Loucy (cell line): ENCODE results near the gene LPAR3.

Experiments
- H2AFZ ChIP-seq: fragments of 200-600 bp; sonication (generic); 2 replicates; pipeline ENCODE4 v1.6.0; 2016; ENCODE audit warnings: antibody characterized with exemption, mild to moderate bottlenecking, low read length, moderate library complexity
- H3F3A ChIP-seq: fragments of 200-600 bp; 2 replicates; pipeline ENCODE4 v1.6.0; 2016; ENCODE audit warnings: antibody characterized with exemption, low read depth, mild to moderate bottlenecking
- H3K27me3 ChIP-seq: fragments of 200-600 bp; sonication (generic); 2 replicates; pipeline ENCODE4 v1.6.1; 2014; ENCODE audit warnings: low read length, mild to moderate bottlenecking; ENCODE audit not compliant: insufficient read depth, poor library complexity, severe bottlenecking
- H3K36me3 ChIP-seq: fragments of 200-600 bp; sonication (generic); 2 replicates; pipeline ENCODE4 v1.6.1; 2016; ENCODE audit warnings: low read length; ENCODE audit not compliant: insufficient read depth
- H3K4me1 ChIP-seq: fragments of 200-600 bp; sonication (generic); 2 replicates; pipeline ENCODE4 v1.5.1; 2014; ENCODE audit warnings: low read length, mild to moderate bottlenecking; ENCODE audit not compliant: insufficient read depth, poor library complexity, severe bottlenecking
- H3K4me2 ChIP-seq: fragments of 200-600 bp; sonication (generic); 2 replicates; pipeline ENCODE4 v1.6.0; 2014; ENCODE audit warnings: antibody characterized with exemption, low read length, low read depth, mild to moderate bottlenecking; ENCODE audit not compliant: poor library complexity, severe bottlenecking
- H3K4me3 ChIP-seq: fragments of 200-600 bp; sonication (generic); 2 replicates; pipeline ENCODE4 v1.5.1; 2014; ENCODE audit warnings: low read length, mild to moderate bottlenecking, mixed read lengths; ENCODE audit not compliant: poor library complexity, severe bottlenecking
- H3K79me2 ChIP-seq: fragments of 200-600 bp; sonication (generic); 2 replicates; pipeline ENCODE4 v1.6.1; 2014; ENCODE audit warnings: low read length; ENCODE audit not compliant: insufficient read depth
- H3K9ac ChIP-seq: fragments of 200-600 bp; sonication (generic); 2 replicates; pipeline ENCODE4 v1.6.0; 2014; ENCODE audit warnings: mild to moderate bottlenecking, low read depth, low read length, moderate library complexity; ENCODE audit not compliant: poor library complexity, severe bottlenecking
- H3K9me2 ChIP-seq: fragments of 200-600 bp; sonication (generic); replicated peaks from 2 replicates; pipeline ENCODE4 v1.6.1; 2016; ENCODE audit warnings: low read depth, low read length, mixed read lengths
- H3K9me3 ChIP-seq: fragments of 200-600 bp; sonication (generic); 2 replicates; pipeline ENCODE4 v1.6.1; 2014; ENCODE audit warnings: mild to moderate bottlenecking, antibody characterized with exemption, low read length, low read depth; ENCODE audit not compliant: insufficient read depth
- H4K20me1 ChIP-seq: fragments of 200-600 bp; sonication (generic); 2 replicates; pipeline ENCODE4 v1.6.0; 2014; ENCODE audit warnings: antibody characterized with exemption, low read length, mild to moderate bottlenecking; ENCODE audit not compliant: insufficient read depth, poor library complexity, severe bottlenecking
- EZH2phosphoT487 ChIP-seq: fragments of 200-600 bp; IDR thresholded peaks from 2 replicates; pipeline ENCODE4 v1.6.1; 2018; ENCODE audit warnings: antibody characterized with exemption, mild to moderate bottlenecking, moderate library complexity, borderline replicate concordance
- TF ChIP-seq, protein P1 (sequence below): fragments of 200-600 bp; sonication (generic); conservative IDR thresholded peaks from 2 replicates; pipeline ENCODE4 v1.5.1; 2014; ENCODE audit warnings: mild to moderate bottlenecking, antibody characterized with exemption, low read length

Gene LPAR3

DNA sequence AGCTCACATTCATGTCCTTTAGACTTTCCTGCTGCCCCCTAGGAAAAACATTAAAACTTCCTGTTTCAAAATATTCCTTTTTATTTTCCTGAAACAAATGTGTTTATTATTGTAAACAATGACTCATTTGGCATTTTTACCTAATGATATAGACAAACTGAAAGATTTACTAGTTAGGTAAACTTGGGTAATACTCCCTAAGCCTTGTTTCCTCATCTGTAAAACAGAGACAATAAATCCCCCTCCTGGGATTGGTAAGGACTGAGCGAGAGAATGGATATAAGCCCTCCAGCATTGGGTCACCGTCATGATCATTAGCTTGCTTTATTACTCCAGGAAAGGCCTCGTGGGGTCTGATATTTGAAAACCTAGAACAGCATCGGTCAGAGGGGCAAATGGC, 59.8 kb downstream of the LPAR3 start:
- no peaks in the 10 kb centered on the region for H3K36me3 ChIP-seq
- no peaks in the 10 kb centered on the region for H3K27me3 ChIP-seq
- H4K20me1 ChIP-seq = no peaks in the 10 kb centered on the region
- no peaks in the 10 kb centered on the region for H3F3A ChIP-seq
- no peaks in the 10 kb centered on the region for H3K4me1 ChIP-seq
- no peak overlapping the region for H3K4me3 ChIP-seq
- no peaks in the 10 kb centered on the region for H3K9me3 ChIP-seq
- H3K79me2 ChIP-seq = no peaks in the 10 kb centered on the region
- H2AFZ ChIP-seq = no peak overlapping the region
- no peak overlapping the region for H3K9ac ChIP-seq
- TF ChIP-seq, protein P1, sequence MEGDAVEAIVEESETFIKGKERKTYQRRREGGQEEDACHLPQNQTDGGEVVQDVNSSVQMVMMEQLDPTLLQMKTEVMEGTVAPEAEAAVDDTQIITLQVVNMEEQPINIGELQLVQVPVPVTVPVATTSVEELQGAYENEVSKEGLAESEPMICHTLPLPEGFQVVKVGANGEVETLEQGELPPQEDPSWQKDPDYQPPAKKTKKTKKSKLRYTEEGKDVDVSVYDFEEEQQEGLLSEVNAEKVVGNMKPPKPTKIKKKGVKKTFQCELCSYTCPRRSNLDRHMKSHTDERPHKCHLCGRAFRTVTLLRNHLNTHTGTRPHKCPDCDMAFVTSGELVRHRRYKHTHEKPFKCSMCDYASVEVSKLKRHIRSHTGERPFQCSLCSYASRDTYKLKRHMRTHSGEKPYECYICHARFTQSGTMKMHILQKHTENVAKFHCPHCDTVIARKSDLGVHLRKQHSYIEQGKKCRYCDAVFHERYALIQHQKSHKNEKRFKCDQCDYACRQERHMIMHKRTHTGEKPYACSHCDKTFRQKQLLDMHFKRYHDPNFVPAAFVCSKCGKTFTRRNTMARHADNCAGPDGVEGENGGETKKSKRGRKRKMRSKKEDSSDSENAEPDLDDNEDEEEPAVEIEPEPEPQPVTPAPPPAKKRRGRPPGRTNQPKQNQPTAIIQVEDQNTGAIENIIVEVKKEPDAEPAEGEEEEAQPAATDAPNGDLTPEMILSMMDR = no peak
- no peak for TF ChIP-seq EZH2phosphoT487
- H3K9me2 ChIP-seq = no peaks in the 10 kb centered on the region
- no peak overlapping the region for H3K4me2 ChIP-seq

DNA sequence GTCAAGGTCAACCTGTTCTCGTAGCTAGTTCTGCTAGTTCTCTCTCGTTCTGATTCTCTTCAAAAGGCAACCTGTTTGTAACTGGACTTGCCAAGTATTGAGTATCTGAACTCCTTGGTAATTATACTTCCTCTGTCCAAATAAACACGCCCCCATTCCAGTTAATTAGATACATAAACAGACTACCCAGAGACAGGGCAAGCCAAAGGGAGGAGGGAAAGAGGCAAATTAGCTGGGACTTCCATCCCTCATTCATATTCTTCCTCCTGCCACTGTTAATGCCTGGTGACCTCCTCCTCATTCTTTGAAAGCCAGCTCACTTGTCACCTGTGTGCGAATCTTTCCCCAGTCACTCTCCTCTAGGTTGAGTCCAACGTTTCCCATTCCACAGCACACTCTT, 62.9 kb downstream of the LPAR3 start:
- TF ChIP-seq, protein P1 = no peak
- TF ChIP-seq EZH2phosphoT487 = no peak
- Histone ChIP-seq H2AFZ (no peak overlapping the region), H3K9me3 (no peaks in the 10 kb centered on the region), H3K79me2 (no peaks in the 10 kb centered on the region), H4K20me1 (no peaks in the 10 kb centered on the region), H3K4me1 (peaks cover 5% of the 10 kb centered on the region), H3K4me2 (no peak overlapping the region), H3F3A (no peaks in the 10 kb centered on the region), H3K9me2 (no peaks in the 10 kb centered on the region), H3K27me3 (no peaks in the 10 kb centered on the region), H3K36me3 (no peaks in the 10 kb centered on the region), H3K9ac (no peak overlapping the region), H3K4me3 (no peak overlapping the region)

DNA sequence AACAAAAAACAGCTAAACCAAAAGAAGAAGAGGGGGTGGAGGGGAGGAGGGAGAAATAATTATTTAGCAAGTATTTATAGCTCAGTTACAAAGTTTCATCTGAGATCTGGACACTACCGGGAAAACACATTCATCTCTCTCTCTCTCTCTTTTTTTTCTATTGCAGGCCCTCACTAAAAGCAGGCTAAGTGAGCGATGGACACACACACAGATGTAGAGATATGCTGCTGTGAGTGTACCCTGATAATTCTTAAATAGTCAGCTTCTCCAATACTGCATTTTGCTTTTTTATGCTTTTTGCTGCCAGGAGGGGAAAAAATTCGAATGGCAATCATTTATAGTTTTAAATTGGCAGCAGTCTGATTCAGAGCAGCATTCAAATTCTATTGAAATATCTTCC, 65.0 kb downstream of the LPAR3 start:
- H3K4me3 ChIP-seq = no peak overlapping the region
- no peaks in the 10 kb centered on the region for H3K79me2 ChIP-seq
- H3K36me3 ChIP-seq = no peaks in the 10 kb centered on the region
- no peaks in the 10 kb centered on the region for H4K20me1 ChIP-seq
- H3K4me1 ChIP-seq = peaks cover 5% of the 10 kb centered on the region
- TF ChIP-seq, protein P1 = no peak
- TF ChIP-seq EZH2phosphoT487 = no peak
- H3K27me3 ChIP-seq = no peaks in the 10 kb centered on the region
- no peaks in the 10 kb centered on the region for H3K9me3 ChIP-seq
- no peaks in the 10 kb centered on the region for H3F3A ChIP-seq
- H2AFZ ChIP-seq = no peak overlapping the region
- H3K9me2 ChIP-seq = no peaks in the 10 kb centered on the region
- H3K4me2 ChIP-seq = no peak overlapping the region
- H3K9ac ChIP-seq = no peak overlapping the region
